HepG2 (cell line): ENCODE data around the gene MMP24OS. TPM values are rescaled to one million over a fixed set of nuclear protein-coding genes. Genes with fewer than 3 reads are reported as not detected.

Experiments used
- CAMTA2 ChIP-seq: sonication (generic); formaldehyde crosslinking; IDR thresholded peaks from 2 replicates; pipeline ENCODE4 v1.4.0; 2020; ENCODE audit warnings: mild to moderate bottlenecking, missing genetic modification reagents, borderline replicate concordance
- FLYWCH1 ChIP-seq: sonication (generic); formaldehyde crosslinking; IDR thresholded peaks from 2 replicates; pipeline ENCODE4 v1.8.1; 2023; ENCODE audit warnings: mild to moderate bottlenecking, missing genetic modification reagents
- HDAC2 ChIP-seq: sonication (generic); formaldehyde crosslinking; IDR thresholded peaks from 2 replicates; pipeline ENCODE4 v1.4.0; 2020; ENCODE audit warnings: missing genetic modification reagents
- HIVEP1 ChIP-seq: sonication (generic); formaldehyde crosslinking; IDR thresholded peaks from 2 replicates; pipeline ENCODE4 v1.4.0; 2020; ENCODE audit warnings: mild to moderate bottlenecking, missing genetic modification reagents
- HNRNPL ChIP-seq: fragments of 200-400 bp; formaldehyde crosslinking; IDR thresholded peaks from 2 replicates; pipeline ENCODE4 v1.6.1; 2017; ENCODE audit warnings: mild to moderate bottlenecking, low read depth, low read length
- KDM2A ChIP-seq: sonication (generic); formaldehyde crosslinking; IDR thresholded peaks from 2 replicates; pipeline ENCODE4 v1.4.0; 2020; ENCODE audit warnings: low read depth, missing genetic modification reagents, borderline replicate concordance
- LBX2 ChIP-seq: sonication (generic); formaldehyde crosslinking; IDR thresholded peaks from 2 replicates; pipeline ENCODE4 v1.5.0; 2020; ENCODE audit warnings: missing genetic modification reagents, mild to moderate bottlenecking, borderline replicate concordance
- MXI1 ChIP-seq: IDR thresholded peaks from 3 replicates; pipeline ENCODE4 v1.6.1; 2012; ENCODE audit warnings: low read depth, low read length, inconsistent platforms, borderline replicate concordance
- NFE2L1 ChIP-seq: sonication (generic); formaldehyde crosslinking; IDR thresholded peaks from 2 replicates; pipeline ENCODE4 v1.4.0; 2020; ENCODE audit warnings: missing genetic modification reagents, mild to moderate bottlenecking, borderline replicate concordance
- NKX3-1 ChIP-seq: sonication (generic); formaldehyde crosslinking; IDR thresholded peaks from 2 replicates; pipeline ENCODE4 v1.5.0; 2020; ENCODE audit warnings: missing genetic modification reagents
- SMAD3 ChIP-seq: sonication (generic); formaldehyde crosslinking; IDR thresholded peaks from 2 replicates; pipeline ENCODE4 v1.4.0; 2020; ENCODE audit warnings: missing genetic modification reagents
- TOPORS ChIP-seq: sonication (generic); formaldehyde crosslinking; IDR thresholded peaks from 2 replicates; pipeline ENCODE4 v1.8.0; 2023; ENCODE audit warnings: mild to moderate bottlenecking, missing genetic modification reagents
- TRIM22 ChIP-seq: fragments of 450-650 bp; IDR thresholded peaks from 2 replicates; pipeline ENCODE4 v1.6.1; 2017
- ZBTB25 ChIP-seq: IDR thresholded peaks from 2 replicates; pipeline ENCODE4 v1.6.1; 2018; ENCODE audit warnings: missing genetic modification reagents
- ZBTB37 ChIP-seq: sonication (generic); formaldehyde crosslinking; IDR thresholded peaks from 2 replicates; pipeline ENCODE4 v1.4.0; 2020; ENCODE audit warnings: mild to moderate bottlenecking, missing genetic modification reagents
- ZKSCAN1 ChIP-seq: fragments of 150-350 bp; IDR thresholded peaks from 2 replicates; pipeline ENCODE4 v1.6.1; 2014; ENCODE audit warnings: low read length
- ZNF441 ChIP-seq: sonication (generic); formaldehyde crosslinking; IDR thresholded peaks from 2 replicates; pipeline ENCODE4 v1.7.0; 2021; ENCODE audit warnings: missing genetic modification reagents, borderline replicate concordance
- ZNF503 ChIP-seq: sonication (generic); formaldehyde crosslinking; IDR thresholded peaks from 2 replicates; pipeline ENCODE4 v1.4.0; 2020; ENCODE audit warnings: missing genetic modification reagents
- ZNF569 ChIP-seq: sonication (generic); formaldehyde crosslinking; IDR thresholded peaks from 2 replicates; pipeline ENCODE4 v1.5.0; 2020; ENCODE audit warnings: mild to moderate bottlenecking, missing genetic modification reagents, moderate library complexity, borderline replicate concordance
- ZNF570 ChIP-seq: sonication (generic); formaldehyde crosslinking; IDR thresholded peaks from 2 replicates; pipeline ENCODE4 v1.4.0; 2020; ENCODE audit warnings: mild to moderate bottlenecking, missing genetic modification reagents, borderline replicate concordance
- ZNF598 ChIP-seq: sonication (generic); formaldehyde crosslinking; IDR thresholded peaks from 2 replicates; pipeline ENCODE4 v1.5.1; 2020; ENCODE audit warnings: mild to moderate bottlenecking, missing genetic modification reagents, borderline replicate concordance
- ZNF607 ChIP-seq: sonication (generic); formaldehyde crosslinking; IDR thresholded peaks from 2 replicates; pipeline ENCODE4 v1.5.1; 2020; ENCODE audit warnings: missing genetic modification reagents, mild to moderate bottlenecking, borderline replicate concordance
- ZNF720 ChIP-seq: sonication (generic); formaldehyde crosslinking; IDR thresholded peaks from 2 replicates; pipeline ENCODE4 v1.4.0; 2020; ENCODE audit warnings: missing genetic modification reagents
- ZNF782 ChIP-seq: sonication (generic); formaldehyde crosslinking; IDR thresholded peaks from 2 replicates; pipeline ENCODE4 v1.4.0; 2020; ENCODE audit warnings: missing genetic modification reagents, mild to moderate bottlenecking, borderline replicate concordance
- polyA plus RNA-seq, 8 experiments: library from polyadenylated mRNA; depleted of rRNA in 3 of 8; stranded (reverse) in 7 of 8; unstranded in 1 of 8; fragments of >200 nt; fragmentation: Illumina TruSeq in 4 of 8; extraction: Trizol in 4 of 8; gene quantifications; 2 replicates each; pipeline versions ENCODE4 v1.2.1 to v1.2.3, GENCODE V29; 2011 to 2016; ENCODE audit warnings: low read depth in 4 of 8, missing spikeins in 1 of 8, mixed read lengths in 1 of 8; ENCODE audit not compliant: insufficient read depth in 1 of 8
- total RNA-seq, 5 experiments: library from RNA; depleted of rRNA; stranded (reverse); fragments of >200 nt; fragmentation: Illumina TruSeq; extraction: Trizol; gene quantifications; 2 replicates each; pipeline ENCODE4 v1.2.3, GENCODE V29; 2016; ENCODE audit warnings: low read depth in 1 of 5

Gene MMP24OS
- total and polyA plus RNA-seq, 2 of the 13 experiments (the other 11 are each of a cell fraction or from before 2014, with no cell fraction given) = 6.0 to 8.5 TPM

GRCh38 chr20:35293303-35294292 lies 15.7 kb upstream of the MMP24OS start (continued):
- no peak for TF ChIP-seq ZNF503 (CRISPR knock-in tag)
- no peak for TF ChIP-seq TOPORS (CRISPR knock-in tag)
- TF ChIP-seq ZNF720 (CRISPR knock-in tag) = no peak
- no peak for TF ChIP-seq NKX3-1
- TF ChIP-seq HDAC2 = no peak
- no peak for TF ChIP-seq NFE2L1
- TF ChIP-seq SMAD3 = no peak
- TF ChIP-seq ZKSCAN1 = no peak
- TF ChIP-seq KDM2A = peak; percentile 1; the same call in 1 of the 2 replicates
- TF ChIP-seq LBX2 (CRISPR knock-in tag) = peak; percentile 19; the same call in 1 of the 2 replicates
- TF ChIP-seq TRIM22 = no peak
- TF ChIP-seq MXI1 = no peak
- no peak for TF ChIP-seq ZNF570
- no peak for TF ChIP-seq ZBTB37 (CRISPR knock-in tag)
- TF ChIP-seq FLYWCH1 (CRISPR knock-in tag) = no peak
- no peak for TF ChIP-seq ZNF782 (CRISPR knock-in tag)
- no peak for TF ChIP-seq HNRNPL
- no peak for TF ChIP-seq ZBTB25 (CRISPR knock-in tag)
- no peak for TF ChIP-seq ZNF441
- TF ChIP-seq ZNF607 (CRISPR knock-in tag) = no peak
- TF ChIP-seq HIVEP1 = peak; percentile 7; the same call in 1 of the 2 replicates
- TF ChIP-seq CAMTA2 (CRISPR knock-in tag) = 0 out of 2 replicates have a peak, but pooled peaks have one; percentile 19
- TF ChIP-seq ZNF569 (CRISPR knock-in tag) = no peak
- TF ChIP-seq ZNF598 (CRISPR knock-in tag) = peak; percentile 53; the same call in 1 of the 2 replicates
